ENCODE data around the gene ADGRF1.
"Not testable (repeated sequence)": the region's sequence is repeated elsewhere in the genome, so short reads cannot be mapped to it uniquely, and the experiment has no call there.

Gene ADGRF1

DNA sequence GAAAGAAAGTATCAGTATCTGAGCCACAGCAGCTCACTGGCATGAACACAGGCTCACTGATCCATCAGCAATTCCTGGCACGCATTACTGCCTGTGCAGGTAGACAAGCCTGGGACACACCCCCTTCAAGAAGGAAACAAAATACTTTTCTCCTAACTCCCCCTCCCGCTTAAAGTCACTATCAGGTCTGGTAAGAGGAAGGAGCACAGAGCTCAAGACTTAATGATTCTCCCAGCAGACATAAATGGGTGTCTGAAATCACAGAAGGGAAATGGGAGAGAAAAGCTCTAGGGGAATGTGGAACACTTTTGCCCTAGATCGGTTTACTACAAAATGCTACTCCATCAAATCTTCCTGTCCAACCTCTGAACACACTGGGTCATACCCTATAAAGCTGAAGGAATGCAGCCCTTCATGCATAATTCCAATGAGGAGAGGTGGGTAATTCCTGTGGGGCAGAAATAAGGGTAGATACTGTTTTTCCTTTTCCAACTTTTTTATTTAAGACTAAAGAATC, at the start of gene ADGRF1:
Gene ADGRF1, minus strand, starts transcription at position 58 of the 517 bp plus-strand sequence. CDS start 13,271 bp downstream, outside the sequence.
- DNase-seq = no peak

DNA sequence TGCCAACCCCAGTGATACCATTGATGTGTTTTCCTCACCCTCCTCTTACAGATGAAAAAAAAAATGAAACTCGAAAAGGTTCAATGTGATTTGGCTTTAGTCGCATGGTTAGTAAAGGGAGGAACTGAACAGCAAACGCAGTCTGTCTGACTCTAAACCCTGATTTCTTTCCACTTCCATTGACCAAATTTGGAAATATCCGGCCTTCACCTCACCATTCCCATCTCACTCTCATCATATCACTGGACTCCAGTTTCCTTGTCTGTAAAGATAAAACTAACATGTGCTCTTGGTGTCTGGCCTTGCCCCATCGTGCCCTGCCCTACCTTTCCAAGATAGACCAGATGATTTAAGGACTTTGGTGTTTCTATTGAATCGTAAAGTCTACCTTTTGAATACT, 48.7 kb upstream of the ADGRF1 start:
- DNase-seq = no peak

- DNase-seq = not testable (repeated sequence)
Observed at GRCh38 chr6:47089473-47089872, 47.3 kb upstream of the ADGRF1 start.

GRCh38 chr6:47086051-47086770, 44.1 kb upstream of the ADGRF1 start:
- no peak for DNase-seq

GRCh38 chr6:47084610-47085009, 42.5 kb upstream of the ADGRF1 start:
- DNase-seq = no peak

DNA sequence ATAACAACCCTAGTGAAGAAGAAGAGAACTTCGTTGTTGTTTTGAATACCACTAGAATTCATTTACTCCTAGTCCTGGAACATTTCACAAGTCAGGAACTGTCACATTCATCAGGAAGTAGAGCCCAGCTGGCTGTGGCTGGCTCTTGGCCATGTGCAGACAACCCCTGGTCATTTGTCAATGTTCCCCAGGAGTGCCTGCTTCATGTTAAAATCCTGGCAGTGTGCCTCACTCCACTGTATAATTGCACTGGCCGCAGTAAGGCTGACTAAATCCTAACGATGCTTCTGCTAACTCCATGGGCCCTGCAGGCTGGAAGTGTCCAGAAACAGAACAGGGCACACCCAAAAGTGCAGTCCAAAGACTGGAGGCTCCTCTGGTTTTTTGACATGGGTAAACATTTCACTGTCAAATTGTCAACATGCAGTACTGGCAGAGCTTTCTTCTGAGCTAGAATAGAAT, 41.5 kb upstream of the ADGRF1 start:
- no peak for DNase-seq

DNA sequence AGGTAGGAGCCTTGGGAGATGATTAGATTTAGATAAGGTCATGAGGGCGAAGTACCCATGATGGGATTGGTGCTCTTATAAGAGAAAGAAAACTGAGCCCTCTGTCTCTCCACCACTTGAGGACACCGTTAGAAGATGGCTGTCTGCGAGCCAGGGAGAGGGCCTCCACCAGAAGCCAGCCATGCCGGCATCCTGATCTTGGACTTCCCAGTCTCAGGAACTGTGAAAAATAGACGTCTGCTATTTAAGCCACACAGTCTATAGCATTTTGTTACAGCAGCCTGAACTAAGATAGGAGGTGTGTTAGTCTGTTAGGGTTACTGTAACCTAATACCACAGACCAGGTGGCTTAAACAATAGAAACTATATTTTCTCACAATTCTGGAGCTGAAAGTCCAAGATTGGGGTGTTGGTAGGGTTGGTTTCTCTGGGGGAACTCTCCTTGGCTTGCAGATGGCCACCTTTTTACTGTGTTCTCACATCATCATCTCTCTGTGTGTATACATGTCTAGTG, 38.0 kb upstream of the ADGRF1 start:
- DNase-seq = no peak

DNA sequence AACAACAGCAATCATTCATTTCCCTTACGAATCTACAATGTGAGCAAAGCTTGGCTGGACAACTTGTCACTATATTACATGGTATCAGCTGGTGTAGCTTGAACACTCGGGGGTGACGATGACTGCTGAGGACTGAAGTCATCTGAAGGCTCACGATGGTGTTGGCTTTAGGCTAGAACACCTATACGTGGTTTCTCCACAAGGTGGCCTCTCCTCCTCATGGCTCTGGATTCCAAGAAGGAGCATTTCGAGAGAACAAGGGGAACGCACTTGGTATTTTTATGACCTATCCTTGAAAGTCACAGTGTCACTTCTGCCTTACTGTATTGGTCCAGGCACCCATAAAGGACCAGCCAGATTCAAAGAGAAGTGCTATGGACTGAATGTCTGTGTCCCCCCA, 37.5 kb upstream of the ADGRF1 start:
- DNase-seq = no peak

- no peak for DNase-seq
Observed at GRCh38 chr6:47078991-47079390, 36.9 kb upstream of the ADGRF1 start.

DNA sequence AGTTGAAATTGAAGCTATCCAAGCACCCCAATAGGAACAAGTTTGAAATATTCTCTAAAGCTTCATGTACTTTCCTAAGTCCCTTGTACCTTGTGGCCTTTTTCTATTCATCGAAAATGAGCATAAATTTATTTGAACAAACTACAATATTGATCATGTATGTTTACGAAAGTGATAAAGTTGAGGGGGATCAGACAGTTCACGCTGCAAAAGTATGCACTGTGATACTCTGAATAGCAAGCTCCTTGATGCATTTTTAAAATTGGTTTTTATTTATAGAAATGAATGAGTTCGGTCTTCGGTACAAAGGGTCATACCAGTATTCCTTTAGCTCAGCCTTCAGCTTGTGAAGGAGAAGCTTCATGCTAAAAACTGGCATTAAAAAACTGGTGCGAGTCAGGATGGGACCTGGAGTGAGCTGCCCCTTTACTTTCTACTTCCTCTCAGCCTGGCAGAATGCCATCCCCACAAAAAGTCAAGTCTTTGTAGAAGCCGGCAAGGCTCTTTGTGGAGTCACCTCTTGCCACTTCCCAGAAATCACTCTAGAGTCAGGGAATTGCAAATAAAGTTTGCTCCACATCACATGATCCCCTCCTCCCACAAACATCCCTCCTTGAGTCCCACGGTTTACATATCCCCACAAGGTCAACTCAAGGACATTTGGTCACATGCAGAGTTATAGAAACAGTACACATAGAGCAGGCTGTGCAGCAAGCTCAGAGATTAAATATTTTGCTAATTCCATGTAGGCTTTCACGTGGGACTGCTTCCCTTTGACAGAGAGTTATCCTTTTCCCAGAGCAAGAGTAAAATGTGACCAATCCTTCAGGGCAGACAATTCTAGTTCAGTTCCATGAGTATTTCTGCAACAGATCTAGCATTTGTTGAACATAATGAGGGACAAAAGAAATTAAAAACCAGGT, 34.6 kb upstream of the ADGRF1 start:
- no peak for DNase-seq

DNA sequence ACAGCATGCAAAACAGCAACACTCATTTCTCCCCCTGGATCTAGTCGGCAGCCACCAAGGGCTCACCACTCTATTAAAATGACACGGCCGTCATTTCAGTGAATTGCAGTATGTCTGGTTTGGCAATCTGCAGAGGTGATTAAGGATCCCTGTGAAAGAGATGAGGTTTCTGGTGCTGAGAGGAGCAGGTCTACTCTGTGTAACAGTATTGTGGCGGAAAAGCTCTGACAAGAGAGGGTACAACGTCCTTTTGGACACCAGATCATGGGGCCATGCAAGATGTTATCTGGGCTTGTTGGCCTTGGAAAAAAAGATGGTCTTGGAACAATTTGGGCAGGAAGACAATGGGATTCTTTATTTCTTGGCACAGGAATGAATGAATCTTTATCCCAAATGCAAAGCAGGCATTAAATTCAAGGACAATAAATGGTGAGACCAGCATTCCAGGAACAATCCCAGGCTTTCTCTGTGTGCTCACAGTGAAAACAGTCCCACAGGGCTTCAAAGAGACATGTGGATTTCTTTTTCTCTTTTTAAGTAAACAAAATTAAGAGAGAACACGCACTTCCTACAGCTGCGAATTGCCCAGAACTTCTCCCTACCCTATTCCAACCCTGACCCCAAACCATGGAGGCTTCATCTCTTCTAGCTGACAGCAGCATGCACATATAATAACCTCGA, 33.7 kb upstream of the ADGRF1 start:
- no peak for DNase-seq

DNA sequence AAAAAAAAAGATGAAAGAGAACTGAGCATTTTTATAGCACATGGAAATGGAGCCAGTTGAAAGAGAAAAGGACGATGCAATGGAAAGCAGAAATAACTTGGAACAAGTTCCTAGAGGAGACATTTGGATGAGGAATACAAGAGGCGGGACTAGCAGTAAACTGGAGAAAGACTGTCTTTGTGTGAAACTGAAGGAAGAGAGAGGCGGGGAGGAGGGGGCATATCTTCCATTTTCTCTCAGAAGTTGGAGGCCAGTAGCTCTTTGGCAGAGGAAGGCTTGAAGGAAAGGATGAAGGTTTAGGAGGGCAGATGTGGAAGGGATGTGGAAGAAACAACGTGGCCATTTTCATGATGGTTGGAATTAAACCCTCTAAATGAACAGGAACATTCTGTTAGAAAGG, 33.0 kb upstream of the ADGRF1 start:
- no peak for DNase-seq

- no peak for DNase-seq
Observed at GRCh38 chr6:47073125-47074110, 31.3 kb upstream of the ADGRF1 start.

DNA sequence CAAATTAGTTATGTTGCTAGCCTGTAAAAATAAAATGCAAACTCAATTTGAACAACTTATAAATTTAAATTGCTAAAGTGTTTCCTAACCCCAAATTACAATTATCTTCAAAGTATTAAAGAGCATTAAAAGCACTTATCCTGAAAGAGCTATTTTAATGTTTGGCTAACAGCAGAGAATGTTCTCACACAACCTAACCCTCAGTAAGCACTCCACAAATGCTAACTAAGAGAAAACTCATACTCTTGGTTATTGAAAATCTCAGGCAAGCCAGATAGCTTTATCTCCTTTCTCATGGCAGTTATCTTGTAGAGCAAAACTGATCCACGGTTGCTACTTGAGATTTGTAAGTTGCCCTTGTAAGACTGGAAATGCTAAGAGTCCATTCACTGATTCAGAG, 30.5 kb upstream of the ADGRF1 start:
- no peak for DNase-seq

GRCh38 chr6:47071681-47072080, 29.5 kb upstream of the ADGRF1 start:
- DNase-seq = no peak

GRCh38 chr6:47070461-47070860, 28.3 kb upstream of the ADGRF1 start:
- DNase-seq = no peak

GRCh38 chr6:47069156-47069555, 27.0 kb upstream of the ADGRF1 start:
- DNase-seq = no peak

GRCh38 chr6:47066418-47066817, 24.3 kb upstream of the ADGRF1 start:
- no peak for DNase-seq

GRCh38 chr6:47064274-47064673, 22.1 kb upstream of the ADGRF1 start:
- no peak for DNase-seq

DNA sequence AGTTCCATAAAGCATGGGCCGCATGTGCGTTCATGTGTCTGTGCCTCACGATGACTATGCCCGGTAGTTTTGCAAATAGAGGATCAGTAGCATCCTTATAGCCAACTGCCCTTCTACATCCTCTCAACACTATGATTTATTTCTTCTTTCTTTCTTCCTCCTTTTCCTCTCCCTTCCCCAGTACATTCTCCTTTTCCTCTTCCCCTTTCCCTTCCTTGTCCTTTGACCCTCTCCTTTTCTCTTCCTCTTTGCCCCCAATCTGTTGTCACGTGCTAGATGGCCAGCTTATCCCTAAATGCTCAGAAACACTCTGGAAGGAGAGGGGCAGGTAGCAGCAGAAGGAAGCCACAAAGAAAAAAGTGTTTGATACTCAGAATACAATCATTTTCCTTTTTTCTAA, 20.2 kb upstream of the ADGRF1 start:
- no peak for DNase-seq

Measured in activated T-cell treated with anti-CD3 and anti-CD28 coated beads, Interleukin-2, amount 50 U/mL, for 1 hour (primary cell).